ENCODE data around the gene SLIT3.

- no peak for TF ChIP-seq CTCF (IDR thresholded peaks at IDR 0.05; ENCODE audit: poor library complexity)
- no peak for TF ChIP-seq EZH2 (IDR thresholded peaks at IDR 0.05; ENCODE audit: borderline replicate concordance)
Observed at GRCh38 chr5:168965638-168966037, 335.3 kb downstream of the SLIT3 start.
